C1 segment of cervical spinal cord (tissue), 14 donors: ENCODE data around the gene ANKDD1B.

Experiments
- DNase-seq, 14 donors: peaks; one replicate each; lab custom pipeline; 2025; lab: John Stamatoyannopoulos, UW

The ANKDD1B gene

DNA sequence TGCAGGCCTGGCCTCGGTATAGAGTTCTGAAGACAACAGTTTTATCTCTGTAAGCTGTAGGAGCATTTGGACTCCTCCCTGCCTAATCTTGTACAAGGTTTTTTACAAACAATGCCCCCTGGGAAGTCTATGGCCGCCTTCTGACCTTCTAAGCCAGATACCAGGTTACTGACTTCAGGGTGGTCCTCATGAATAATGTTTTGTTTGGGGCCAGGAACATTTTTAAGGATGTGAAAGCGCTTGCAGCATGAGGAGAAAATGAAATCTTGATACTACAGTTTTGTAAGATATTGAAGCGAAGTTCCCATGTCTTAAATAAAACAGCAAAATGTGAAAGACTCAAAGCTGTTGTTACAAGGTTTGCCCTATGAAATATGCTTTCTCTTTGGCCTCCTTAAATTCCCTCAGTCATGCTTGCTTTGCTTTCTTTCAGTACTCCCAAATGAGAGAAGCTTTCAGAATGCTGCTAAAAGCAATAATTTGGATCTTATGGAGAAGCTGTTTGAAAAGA, 5.2 kb downstream of the ANKDD1B start:
- DNase-seq = no peak

DNA sequence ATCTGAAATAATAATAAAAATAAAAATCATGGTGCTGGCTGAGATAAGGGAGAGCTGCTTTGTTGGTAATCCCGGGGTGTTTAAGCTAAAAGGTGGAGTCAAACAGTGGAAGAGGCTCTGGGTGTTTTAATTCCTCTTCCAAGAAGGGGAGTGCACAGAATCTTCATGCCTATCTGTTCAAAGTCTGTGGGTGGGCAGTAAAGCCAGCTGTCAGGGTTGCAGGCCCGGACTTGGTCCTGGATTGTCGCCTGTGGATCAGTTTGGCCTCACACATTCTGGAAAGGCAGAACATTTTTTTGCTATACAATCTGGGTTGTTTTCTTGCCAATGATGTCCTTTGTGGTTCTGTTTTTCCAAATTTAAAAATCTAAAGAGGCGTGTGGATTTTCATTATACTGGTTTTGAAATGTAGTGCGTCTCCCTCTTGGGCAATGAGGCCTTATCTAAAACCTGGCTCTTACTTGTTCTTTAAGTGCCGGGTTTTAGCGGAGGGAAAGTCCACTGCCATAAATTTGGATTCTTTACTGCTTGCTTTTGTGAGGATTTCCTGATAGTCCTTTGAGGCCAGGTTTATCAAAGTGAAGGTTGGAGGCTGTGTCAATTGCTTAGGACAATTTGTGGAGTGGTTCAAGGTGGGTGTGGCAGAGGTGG, 5.8 kb downstream of the ANKDD1B start:
- DNase-seq = no peak

DNA sequence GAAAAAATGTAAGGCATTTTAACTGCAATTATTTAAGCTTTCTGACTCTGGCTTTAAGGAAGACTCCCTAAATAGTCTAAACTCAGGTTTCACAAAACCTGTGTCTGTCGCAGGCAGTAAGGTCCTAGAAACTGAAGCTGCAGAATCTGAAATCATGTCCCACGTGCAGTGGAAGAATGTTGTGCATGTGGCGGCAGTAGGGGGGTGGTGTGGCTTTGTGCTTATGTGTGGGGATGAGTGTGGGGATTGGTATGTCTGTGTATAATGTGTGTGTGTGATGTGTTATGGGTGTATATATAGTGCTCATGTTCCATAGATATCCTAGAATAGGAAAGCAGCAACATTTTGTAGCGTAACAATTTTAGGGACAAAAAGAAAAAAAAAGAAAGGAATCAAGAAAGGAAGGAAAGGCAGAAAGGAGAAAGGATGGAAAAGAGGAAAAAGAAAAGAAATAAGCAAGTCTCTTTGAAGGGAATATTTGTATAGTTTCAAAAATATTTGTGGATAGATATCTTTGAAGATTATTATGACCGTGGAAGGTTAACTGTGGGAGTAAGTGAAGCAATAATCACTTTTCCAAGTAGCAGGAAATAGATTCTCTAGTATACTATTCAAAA, 6.6 kb downstream of the ANKDD1B start:
- DNase-seq = no peak

GRCh38 chr5:75620184-75620959, 9.1 kb downstream of the ANKDD1B start:
- DNase-seq = no peak

- no peak for DNase-seq
Observed at GRCh38 chr5:75622564-75622963, 11.3 kb downstream of the ANKDD1B start.

- no peak for DNase-seq
Observed at GRCh38 chr5:75623846-75624245, 12.6 kb downstream of the ANKDD1B start.

- no peak for DNase-seq
Observed at GRCh38 chr5:75626959-75627358, 15.7 kb downstream of the ANKDD1B start.

DNA sequence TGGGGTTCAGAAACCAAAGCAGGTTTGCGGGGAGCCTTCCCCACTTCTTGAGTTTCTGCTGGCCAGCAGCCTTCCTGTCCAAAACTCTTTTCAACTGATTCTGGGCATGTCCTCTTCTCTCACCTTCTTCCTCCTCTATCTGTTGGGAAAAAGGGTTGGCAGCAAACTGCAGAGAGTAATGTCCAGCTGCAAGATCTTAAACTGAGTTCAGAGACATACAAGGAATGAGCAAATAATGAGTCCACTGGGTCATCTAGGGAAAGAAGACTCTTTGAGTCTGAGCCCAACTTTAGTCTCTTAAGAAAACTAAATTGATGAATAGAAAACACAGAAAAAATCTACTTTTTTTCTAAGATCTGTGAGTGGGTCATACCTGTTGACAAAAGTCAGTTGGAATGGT, 16.5 kb downstream of the ANKDD1B start:
- no peak for DNase-seq

DNA sequence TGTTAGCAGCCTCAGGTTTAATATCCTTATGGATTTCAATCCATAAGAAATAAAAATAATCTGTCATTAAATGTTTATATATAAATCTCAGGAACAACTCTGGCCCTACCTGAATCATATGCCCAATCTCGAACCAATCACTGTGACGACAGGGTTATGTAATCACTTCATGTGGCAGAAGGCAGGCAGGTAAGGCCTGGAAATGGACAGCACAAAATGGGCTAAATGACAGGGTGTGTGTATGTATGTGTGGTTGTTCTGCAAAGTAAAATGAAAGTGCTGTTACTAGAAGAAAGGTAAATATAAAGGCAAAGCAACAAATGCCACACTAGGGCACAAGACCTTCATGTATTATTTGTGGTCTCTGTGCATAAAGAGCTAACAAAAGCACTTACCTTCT, 19.6 kb downstream of the ANKDD1B start:
- no peak for DNase-seq

GRCh38 chr5:75632321-75632720, 21.1 kb downstream of the ANKDD1B start:
- no peak for DNase-seq

DNA sequence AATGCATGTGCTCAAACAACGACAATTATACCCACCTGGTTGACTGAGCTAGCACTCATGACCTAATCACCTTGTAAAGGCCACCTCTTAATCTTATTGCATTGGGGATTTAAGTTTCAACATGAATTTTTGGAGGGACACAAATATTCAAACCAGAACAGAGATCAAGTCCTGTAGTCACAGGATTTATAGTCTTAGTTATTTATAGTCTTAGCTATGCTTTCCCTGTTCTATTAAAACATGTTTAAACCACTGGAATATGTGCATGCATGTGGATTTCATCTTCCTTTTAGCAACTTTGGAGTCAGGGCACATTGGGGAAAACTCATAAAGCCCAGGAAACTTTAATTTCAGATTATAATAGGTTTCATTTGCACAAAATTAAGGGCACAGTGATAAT, 26.7 kb downstream of the ANKDD1B start:
- DNase-seq = no peak

- no peak for DNase-seq
Observed at GRCh38 chr5:75639535-75640311, 28.5 kb downstream of the ANKDD1B start.

DNA sequence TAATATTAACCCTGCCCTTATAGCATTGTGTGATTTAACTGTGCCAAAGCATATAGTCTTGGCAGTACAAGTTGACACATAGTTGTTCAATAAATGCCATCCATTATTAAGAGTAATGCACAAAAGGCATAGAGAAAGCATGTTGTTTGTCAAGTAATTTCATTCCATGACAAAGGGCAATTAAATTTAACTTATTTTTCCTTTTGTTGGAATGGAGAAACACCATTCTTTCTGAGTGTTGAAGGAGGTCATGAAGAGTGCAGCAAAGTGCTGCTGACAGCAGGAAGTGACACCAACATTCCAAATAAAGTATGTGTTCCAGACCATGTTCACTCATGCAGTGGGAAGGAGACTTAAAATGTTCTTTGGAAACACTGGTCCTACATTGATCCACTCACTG, 29.1 kb downstream of the ANKDD1B start:
- no peak for DNase-seq

DNA sequence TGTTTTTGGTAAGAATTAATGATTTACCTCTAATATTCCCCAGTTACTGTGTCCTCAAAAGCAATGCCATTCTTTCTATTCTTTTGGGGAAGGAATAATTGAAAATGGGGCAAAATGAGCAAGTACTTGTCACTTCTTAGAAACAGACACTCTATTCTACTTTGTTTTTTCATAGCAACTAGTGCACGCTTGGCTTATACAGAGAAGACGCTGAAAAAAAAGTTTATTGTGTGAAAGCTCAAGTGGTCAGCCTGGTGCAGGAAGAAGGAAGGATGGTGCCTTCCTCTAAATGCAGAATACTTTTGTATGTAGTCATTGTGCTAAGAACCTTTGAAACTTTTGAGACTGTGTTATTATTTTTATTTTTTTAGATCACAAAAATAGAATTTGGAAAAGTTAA, 29.6 kb downstream of the ANKDD1B start:
- DNase-seq = no peak

DNA sequence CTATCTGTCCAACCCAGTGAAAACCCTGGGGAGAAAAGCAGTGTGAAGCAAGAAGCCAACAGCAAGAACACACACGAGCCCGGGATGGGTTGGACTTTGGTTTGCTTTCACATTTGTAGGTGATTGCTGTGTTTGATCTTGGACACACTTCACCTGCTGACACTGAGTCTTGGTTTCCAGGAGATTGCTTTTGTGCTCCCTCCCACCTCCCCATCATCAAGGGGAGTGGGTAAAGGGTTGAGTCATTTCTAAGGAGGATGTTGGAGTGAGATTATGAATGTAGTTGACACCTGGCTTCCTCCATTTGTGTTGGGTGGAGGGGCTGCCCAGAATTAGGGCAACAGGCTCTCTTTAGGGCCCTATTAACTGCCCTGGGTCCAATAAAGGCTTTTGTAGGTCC, 37.5 kb downstream of the ANKDD1B start:
- no peak for DNase-seq

GRCh38 chr5:75651575-75652238, 40.5 kb downstream of the ANKDD1B start:
- DNase-seq = no peak

- DNase-seq = no peak
Observed at GRCh38 chr5:75653521-75653920, 42.3 kb downstream of the ANKDD1B start.

- DNase-seq = no peak
Observed at GRCh38 chr5:75654693-75655295, 43.5 kb downstream of the ANKDD1B start.

DNA sequence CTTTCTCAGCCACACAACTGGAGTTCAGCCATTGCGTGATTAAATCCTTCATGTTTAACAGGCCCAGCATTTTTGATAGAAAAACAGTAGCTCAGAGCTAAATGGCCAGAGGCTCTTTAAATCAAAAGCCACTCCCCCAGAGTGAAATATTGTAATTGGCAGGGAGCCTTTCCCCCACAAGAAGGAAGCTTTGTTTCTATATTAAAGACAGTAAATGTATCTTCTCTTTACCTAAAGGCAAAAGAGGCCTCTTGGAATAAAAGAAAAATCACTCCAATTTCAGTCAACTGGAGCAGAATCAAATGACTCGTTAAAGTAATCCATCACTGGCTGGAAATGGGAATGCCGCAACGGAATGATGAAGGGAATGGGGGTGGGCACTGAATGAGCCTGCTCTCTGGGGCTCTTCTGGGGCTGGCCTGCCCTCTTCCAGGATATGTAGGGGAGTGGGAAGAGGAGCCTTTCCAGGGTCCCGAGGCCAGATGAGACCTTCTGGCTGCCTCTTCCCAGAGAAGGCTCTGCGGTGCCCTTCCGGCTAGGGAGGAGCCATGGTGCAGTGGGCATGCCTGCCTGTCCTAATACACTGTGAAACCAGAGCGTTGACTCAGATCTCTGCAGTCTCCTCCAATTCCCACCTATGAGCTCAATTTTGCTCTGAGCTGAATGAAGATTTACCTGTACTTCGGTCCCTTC, 45.2 kb downstream of the ANKDD1B start:
- peak in 9 of 14 donors; percentile 16 to 60 (median 32) for DNase-seq

DNA sequence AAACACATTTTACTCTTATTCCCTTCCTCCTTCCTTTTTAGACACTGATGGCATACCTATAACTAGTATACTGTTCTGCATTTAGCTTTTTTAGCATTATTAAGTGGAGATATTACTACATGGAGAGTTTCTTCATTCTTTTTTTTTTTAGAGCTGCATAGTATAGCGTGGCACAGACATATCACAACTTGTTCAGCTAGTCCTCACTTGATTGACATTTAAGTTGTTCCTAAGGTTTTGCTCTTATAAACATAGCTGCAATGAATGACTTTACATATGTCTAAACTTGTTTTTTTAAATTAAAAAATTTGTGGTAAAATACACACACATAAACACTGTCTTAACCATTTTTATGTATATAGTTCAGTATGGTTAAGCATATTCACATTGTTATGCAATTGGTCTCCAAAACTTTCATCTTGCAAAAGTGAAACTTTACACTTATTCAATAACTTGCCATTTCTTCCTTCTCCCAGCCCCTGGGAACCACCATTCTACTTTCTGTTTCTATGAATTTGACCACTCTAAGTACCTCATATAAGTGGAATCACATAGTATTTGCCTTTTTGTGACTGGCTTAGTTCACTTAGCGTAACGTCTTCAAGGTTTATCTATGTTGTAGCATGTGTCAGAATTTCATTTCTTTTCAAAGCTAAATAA, 48.7 kb downstream of the ANKDD1B start:
- DNase-seq = no peak
